ENCODE measurements around the gene HAGHL.

HAGHL gene

GRCh38 chr16:770411-770810, 43.5 kb downstream of the HAGHL start:
- H3K4me2 ChIP-seq (ENCODE audit: low read depth, low read length, poor library complexity, severe bottlenecking), result no peak overlapping the region
- no peaks in the 10 kb centered on the region for H3K4me1 ChIP-seq (ENCODE audit: insufficient read depth, low read length, poor library complexity, severe bottlenecking)

GRCh38 chr16:772959-773358, 46.1 kb downstream of the HAGHL start:
- Histone ChIP-seq H3K9me3 (ENCODE audit: insufficient read depth, low read depth, low read length) (no peaks in the 10 kb centered on the region), H3K9me2 (replicated peaks; ENCODE audit: low read depth, low read length) (no peaks in the 10 kb centered on the region), H2AFZ (ENCODE audit: low read length) (no peak overlapping the region), H3K79me2 (ENCODE audit: insufficient read depth, low read length) (no peaks in the 10 kb centered on the region), H3K4me3 (ENCODE audit: low read length, poor library complexity, severe bottlenecking) (no peak overlapping the region), H3K4me1 (ENCODE audit: insufficient read depth, low read length, poor library complexity, severe bottlenecking) (no peaks in the 10 kb centered on the region), H3K4me2 (ENCODE audit: low read depth, low read length, poor library complexity, severe bottlenecking) (no peak overlapping the region), H4K20me1 (ENCODE audit: insufficient read depth, low read length, poor library complexity, severe bottlenecking) (no peaks in the 10 kb centered on the region), H3K27me3 (ENCODE audit: insufficient read depth, low read length, poor library complexity, severe bottlenecking) (no peaks in the 10 kb centered on the region), H3K36me3 (ENCODE audit: insufficient read depth, low read length) (no peaks in the 10 kb centered on the region), H3K9ac (ENCODE audit: low read depth, low read length, poor library complexity, severe bottlenecking) (no peak overlapping the region), H3F3A (ENCODE audit: low read depth) (no peaks in the 10 kb centered on the region)
- TF ChIP-seq CTCF (conservative IDR thresholded peaks at IDR 0.05; ENCODE audit: low read length), result no peak
- TF ChIP-seq EZH2phosphoT487 (IDR thresholded peaks at IDR 0.05; ENCODE audit: borderline replicate concordance), result no peak

More at GRCh38 chr16:770411-770810, 43.5 kb downstream of the HAGHL start:
- Histone ChIP-seq H3K79me2 (ENCODE audit: insufficient read depth, low read length) (no peaks in the 10 kb centered on the region), H3K9me3 (ENCODE audit: insufficient read depth, low read depth, low read length) (no peaks in the 10 kb centered on the region), H4K20me1 (ENCODE audit: insufficient read depth, low read length, poor library complexity, severe bottlenecking) (no peaks in the 10 kb centered on the region), H3F3A (ENCODE audit: low read depth) (no peaks in the 10 kb centered on the region), H3K4me3 (ENCODE audit: low read length, poor library complexity, severe bottlenecking) (no peak overlapping the region), H3K27me3 (ENCODE audit: insufficient read depth, low read length, poor library complexity, severe bottlenecking) (no peaks in the 10 kb centered on the region), H3K36me3 (ENCODE audit: insufficient read depth, low read length) (no peaks in the 10 kb centered on the region), H2AFZ (ENCODE audit: low read length) (no peak overlapping the region), H3K9ac (ENCODE audit: low read depth, low read length, poor library complexity, severe bottlenecking) (no peak overlapping the region), H3K9me2 (replicated peaks; ENCODE audit: low read depth, low read length) (no peaks in the 10 kb centered on the region)
- TF ChIP-seq EZH2phosphoT487 (IDR thresholded peaks at IDR 0.05; ENCODE audit: borderline replicate concordance), result no peak
- no peak for TF ChIP-seq CTCF (conservative IDR thresholded peaks at IDR 0.05; ENCODE audit: low read length)

DNA sequence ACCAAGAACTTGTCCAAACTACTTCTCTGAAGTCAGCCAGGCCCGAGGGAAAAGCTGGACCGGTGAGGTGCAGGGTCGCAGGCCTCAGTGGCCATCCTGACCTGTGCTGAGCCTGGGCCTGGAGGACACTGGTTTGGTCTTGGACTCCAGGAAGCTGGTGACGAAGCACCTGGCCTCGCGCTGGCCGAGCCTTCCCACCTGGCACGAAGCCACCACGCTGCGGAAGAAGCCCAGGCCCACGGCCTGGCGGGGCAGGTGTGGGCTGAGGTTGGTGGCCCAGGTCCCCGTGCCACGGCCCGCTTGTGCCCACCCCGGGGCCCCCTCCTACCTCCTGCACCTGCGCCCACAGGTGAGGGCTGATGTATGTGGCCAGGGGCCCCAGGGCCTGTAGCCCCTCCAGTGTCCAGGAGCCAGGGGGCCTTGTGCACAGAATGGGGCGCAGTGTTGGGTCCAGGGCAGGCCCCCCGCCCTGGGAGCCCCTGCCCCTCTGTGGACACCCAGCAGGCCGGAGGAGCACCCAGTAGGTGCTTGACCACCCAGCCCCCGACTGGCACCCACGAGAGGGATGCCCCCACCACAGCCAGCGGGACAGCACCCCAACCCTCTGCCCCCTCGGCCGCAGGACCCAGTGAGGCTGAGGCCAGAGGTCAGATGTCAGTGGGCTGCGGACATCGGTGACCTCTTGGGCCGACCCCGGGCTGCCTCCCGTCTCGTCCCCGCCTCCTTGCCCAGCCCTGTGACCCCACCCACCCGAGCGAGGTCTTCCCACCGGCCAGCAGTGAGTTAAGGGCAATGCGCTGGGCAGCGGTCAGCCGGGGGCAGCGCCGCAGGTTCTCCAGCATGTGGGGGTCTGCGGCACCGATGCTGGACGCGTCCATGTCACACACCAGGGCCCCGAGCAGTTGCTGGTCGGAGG, 47.4 kb downstream of the HAGHL start:
- Histone ChIP-seq H3K4me2 (ENCODE audit: low read depth, low read length, poor library complexity, severe bottlenecking) (no peak overlapping the region), H3K79me2 (ENCODE audit: insufficient read depth, low read length) (no peaks in the 10 kb centered on the region), H3K4me1 (ENCODE audit: insufficient read depth, low read length, poor library complexity, severe bottlenecking) (no peaks in the 10 kb centered on the region), H3K9ac (ENCODE audit: low read depth, low read length, poor library complexity, severe bottlenecking) (no peak overlapping the region), H3K27me3 (ENCODE audit: insufficient read depth, low read length, poor library complexity, severe bottlenecking) (no peaks in the 10 kb centered on the region), H3K9me3 (ENCODE audit: insufficient read depth, low read depth, low read length) (no peaks in the 10 kb centered on the region), H2AFZ (ENCODE audit: low read length) (no peak overlapping the region), H4K20me1 (ENCODE audit: insufficient read depth, low read length, poor library complexity, severe bottlenecking) (no peaks in the 10 kb centered on the region), H3K36me3 (ENCODE audit: insufficient read depth, low read length) (no peaks in the 10 kb centered on the region), H3F3A (ENCODE audit: low read depth) (no peaks in the 10 kb centered on the region), H3K9me2 (replicated peaks; ENCODE audit: low read depth, low read length) (no peaks in the 10 kb centered on the region), H3K4me3 (ENCODE audit: low read length, poor library complexity, severe bottlenecking) (no peak overlapping the region)
- TF ChIP-seq CTCF (conservative IDR thresholded peaks at IDR 0.05; ENCODE audit: low read length), result no peak
- TF ChIP-seq EZH2phosphoT487 (IDR thresholded peaks at IDR 0.05; ENCODE audit: borderline replicate concordance), result no peak

All from Loucy (cell line).